GM12875 (cell line): ENCODE results near the gene SLC10A2.
"Not testable (repeated sequence)": the region's sequence is repeated elsewhere in the genome, so short reads cannot be mapped to it uniquely, and the experiment has no call there.

Experiments used
- H3K4me3 ChIP-seq: one replicate; pipeline ENCODE4 v1.5.1; 2011; ENCODE audit warnings: low read depth, low read length, control low read depth
- CTCF ChIP-seq: IDR thresholded peaks from 2 replicates; pipeline ENCODE4 v1.5.1; 2011; ENCODE audit warnings: low read depth, mild to moderate bottlenecking, control low read depth, inconsistent platforms, low read length, moderate library complexity, borderline replicate concordance; ENCODE audit not compliant: insufficient read depth

The SLC10A2 gene, protein sequence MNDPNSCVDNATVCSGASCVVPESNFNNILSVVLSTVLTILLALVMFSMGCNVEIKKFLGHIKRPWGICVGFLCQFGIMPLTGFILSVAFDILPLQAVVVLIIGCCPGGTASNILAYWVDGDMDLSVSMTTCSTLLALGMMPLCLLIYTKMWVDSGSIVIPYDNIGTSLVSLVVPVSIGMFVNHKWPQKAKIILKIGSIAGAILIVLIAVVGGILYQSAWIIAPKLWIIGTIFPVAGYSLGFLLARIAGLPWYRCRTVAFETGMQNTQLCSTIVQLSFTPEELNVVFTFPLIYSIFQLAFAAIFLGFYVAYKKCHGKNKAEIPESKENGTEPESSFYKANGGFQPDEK

GRCh38 chr13:103066079-103066780, at the start of gene SLC10A2:
Gene SLC10A2, minus strand, starts transcription at chr13:103066417. Its CDS starts 168 bp downstream, at chr13:103066249.
- H3K4me3 ChIP-seq: no peak within 1 kb of the TSS
- TF ChIP-seq CTCF: no peak

DNA sequence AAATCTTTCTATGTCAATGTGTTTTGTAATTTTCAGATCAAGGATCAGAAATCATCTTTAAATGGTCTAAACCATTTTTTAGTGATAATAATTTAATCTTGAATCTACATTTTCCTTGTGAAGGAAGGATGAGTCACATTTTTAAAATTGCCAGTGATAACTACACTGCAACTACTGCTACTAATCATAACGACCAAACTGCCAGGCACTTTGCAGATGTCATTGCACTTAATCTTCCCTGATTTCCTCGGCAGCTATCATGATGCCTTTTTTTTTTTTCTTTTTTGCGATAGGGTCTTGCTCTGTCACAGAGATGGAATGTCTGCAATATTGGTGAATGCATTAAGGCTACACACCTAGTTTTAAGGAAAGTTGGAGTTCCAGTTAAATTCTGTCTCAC, 41.4 kb upstream of the SLC10A2 start:
- no peak overlapping the region for H3K4me3 ChIP-seq
- no peak for TF ChIP-seq CTCF

DNA sequence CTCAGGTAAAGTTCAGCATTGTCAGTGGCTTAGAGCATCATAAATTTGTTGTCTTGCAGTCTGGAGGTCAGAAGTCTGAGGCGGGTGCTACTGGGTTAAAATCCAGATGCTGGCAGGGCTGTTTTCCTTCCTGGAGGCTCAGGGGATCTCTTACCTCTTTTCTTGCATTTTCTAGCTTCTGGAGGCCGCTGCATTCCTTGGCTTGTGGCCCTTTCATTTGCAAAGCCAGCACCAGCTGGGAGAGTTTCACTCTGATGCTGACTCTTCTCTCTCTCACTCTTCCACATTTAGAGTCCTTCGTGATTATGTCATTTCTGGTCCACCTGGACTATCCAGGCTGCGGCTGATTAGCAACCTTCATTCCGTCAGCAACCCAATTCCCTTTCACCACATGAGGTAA, 38.1 kb upstream of the SLC10A2 start:
- TF ChIP-seq CTCF: no peak
- no peak overlapping the region for H3K4me3 ChIP-seq

GRCh38 chr13:103103456-103103855, 37.2 kb upstream of the SLC10A2 start:
- not testable (repeated sequence) for H3K4me3 ChIP-seq

GRCh38 chr13:103102482-103102881, 36.3 kb upstream of the SLC10A2 start:
- TF ChIP-seq CTCF: no peak
- H3K4me3 ChIP-seq: no peak overlapping the region

DNA sequence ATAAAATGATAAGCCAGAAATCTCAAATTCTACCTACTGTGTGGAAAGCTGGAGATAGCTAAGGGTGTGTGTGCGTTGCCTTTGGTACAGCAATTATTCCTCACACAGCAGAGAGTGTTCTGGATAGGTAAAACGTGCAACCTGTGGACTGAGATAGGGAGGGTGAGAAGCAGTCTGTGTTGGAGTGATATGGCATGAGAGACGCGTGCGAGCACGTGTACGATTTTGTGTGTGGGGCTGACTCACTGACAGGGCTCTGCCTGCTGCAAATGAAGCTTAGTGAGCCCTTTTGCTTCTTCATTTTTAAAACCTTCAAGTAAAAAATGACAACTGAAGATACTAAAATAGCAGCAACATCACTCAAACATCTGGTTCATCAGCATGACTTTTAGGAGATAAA, 35.7 kb upstream of the SLC10A2 start:
- no peak for TF ChIP-seq CTCF
- no peak overlapping the region for H3K4me3 ChIP-seq

- no peak for TF ChIP-seq CTCF
- H3K4me3 ChIP-seq: no peak overlapping the region
Measured at GRCh38 chr13:103101500-103101899, 35.3 kb upstream of the SLC10A2 start.
